ENCODE data around the gene SEMA6C.

Gene SEMA6C

GRCh38 chr1:151165738-151166504, 19.5 kb upstream of the SEMA6C start, which contains the start of the genes LYSMD1 and SCNM1 (continued):
- TF ChIP-seq ZNF692 (tag by site-specific recombination; IDR thresholded peaks at IDR 0.05): peak; percentile 47; the same call in 1 of the 2 replicates
- TF ChIP-seq INSM2 (tag by site-specific recombination; IDR thresholded peaks at IDR 0.05): peak; percentile 55; the same call in 1 of the 2 replicates
- no peak for TF ChIP-seq ZNF521 (tag by site-specific recombination; IDR thresholded peaks at IDR 0.05)
- no peak for TF ChIP-seq GLIS2 (tag by site-specific recombination; IDR thresholded peaks at IDR 0.05)
- TF ChIP-seq ZNF677 (tag by site-specific recombination; IDR thresholded peaks at IDR 0.05): no peak
- no peak for TF ChIP-seq ZNF707 (tag by site-specific recombination; IDR thresholded peaks at IDR 0.05)
- TF ChIP-seq, protein P1, sequence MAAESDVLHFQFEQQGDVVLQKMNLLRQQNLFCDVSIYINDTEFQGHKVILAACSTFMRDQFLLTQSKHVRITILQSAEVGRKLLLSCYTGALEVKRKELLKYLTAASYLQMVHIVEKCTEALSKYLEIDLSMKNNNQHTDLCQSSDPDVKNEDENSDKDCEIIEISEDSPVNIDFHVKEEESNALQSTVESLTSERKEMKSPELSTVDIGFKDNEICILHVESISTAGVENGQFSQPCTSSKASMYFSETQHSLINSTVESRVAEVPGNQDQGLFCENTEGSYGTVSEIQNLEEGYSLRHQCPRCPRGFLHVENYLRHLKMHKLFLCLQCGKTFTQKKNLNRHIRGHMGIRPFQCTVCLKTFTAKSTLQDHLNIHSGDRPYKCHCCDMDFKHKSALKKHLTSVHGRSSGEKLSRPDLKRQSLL (tag by site-specific recombination; IDR thresholded peaks at IDR 0.05): no peak
- TF ChIP-seq ZNF624 (tag by site-specific recombination; IDR thresholded peaks at IDR 0.05): no peak
- TF ChIP-seq ZNF24 (tag by site-specific recombination; IDR thresholded peaks at IDR 0.05): peak; percentile 73; the same call in 1 of the 2 replicates
- TF ChIP-seq ZNF561 (tag by site-specific recombination; IDR thresholded peaks at IDR 0.05; ENCODE audit: borderline replicate concordance): peak; percentile 98
- 0 out of 2 replicates have a peak, but pooled peaks have one; percentile 4 for TF ChIP-seq ZSCAN30 (tag by site-specific recombination; IDR thresholded peaks at IDR 0.05)
- no peak for TF ChIP-seq ZNF248 (tag by site-specific recombination; IDR thresholded peaks at IDR 0.05)
- peak; percentile 68 for TF ChIP-seq KLF8 (tag by site-specific recombination; IDR thresholded peaks at IDR 0.05)
- no peak for TF ChIP-seq ZNF133 (tag by site-specific recombination; IDR thresholded peaks at IDR 0.05)
- TF ChIP-seq ZNF843 (tag by site-specific recombination; IDR thresholded peaks at IDR 0.05): 0 out of 2 replicates have a peak, but pooled peaks have one; percentile 10
- 0 out of 2 replicates have a peak, but pooled peaks have one; percentile 2 for TF ChIP-seq ZNF146 (tag by site-specific recombination; IDR thresholded peaks at IDR 0.05)
- 0 out of 2 replicates have a peak, but pooled peaks have one; percentile 10 for TF ChIP-seq YY1 (tag by site-specific recombination; IDR thresholded peaks at IDR 0.05)
- TF ChIP-seq ZNF112 (tag by site-specific recombination; IDR thresholded peaks at IDR 0.05): no peak
- no peak for TF ChIP-seq ZNF302 (tag by site-specific recombination; IDR thresholded peaks at IDR 0.05; ENCODE audit: low read depth)
- TF ChIP-seq SETDB1 (IDR thresholded peaks at IDR 0.05; ENCODE audit: insufficient read length, low read length): no peak
- TF ChIP-seq PRDM2 (tag by site-specific recombination; IDR thresholded peaks at IDR 0.05; ENCODE audit: borderline replicate concordance): no peak
- peak; percentile 59 for TF ChIP-seq ZEB2 (tag by site-specific recombination; IDR thresholded peaks at IDR 0.05)
- peak; percentile 43; the same call in 1 of the 2 replicates for TF ChIP-seq ZNF501 (tag by site-specific recombination; IDR thresholded peaks at IDR 0.05)
- TF ChIP-seq ZNF354C (tag by site-specific recombination; IDR thresholded peaks at IDR 0.05; ENCODE audit: borderline replicate concordance, low read depth): no peak
- no peak for TF ChIP-seq ZBTB48 (tag by site-specific recombination; IDR thresholded peaks at IDR 0.05)
- TF ChIP-seq, protein P2, sequence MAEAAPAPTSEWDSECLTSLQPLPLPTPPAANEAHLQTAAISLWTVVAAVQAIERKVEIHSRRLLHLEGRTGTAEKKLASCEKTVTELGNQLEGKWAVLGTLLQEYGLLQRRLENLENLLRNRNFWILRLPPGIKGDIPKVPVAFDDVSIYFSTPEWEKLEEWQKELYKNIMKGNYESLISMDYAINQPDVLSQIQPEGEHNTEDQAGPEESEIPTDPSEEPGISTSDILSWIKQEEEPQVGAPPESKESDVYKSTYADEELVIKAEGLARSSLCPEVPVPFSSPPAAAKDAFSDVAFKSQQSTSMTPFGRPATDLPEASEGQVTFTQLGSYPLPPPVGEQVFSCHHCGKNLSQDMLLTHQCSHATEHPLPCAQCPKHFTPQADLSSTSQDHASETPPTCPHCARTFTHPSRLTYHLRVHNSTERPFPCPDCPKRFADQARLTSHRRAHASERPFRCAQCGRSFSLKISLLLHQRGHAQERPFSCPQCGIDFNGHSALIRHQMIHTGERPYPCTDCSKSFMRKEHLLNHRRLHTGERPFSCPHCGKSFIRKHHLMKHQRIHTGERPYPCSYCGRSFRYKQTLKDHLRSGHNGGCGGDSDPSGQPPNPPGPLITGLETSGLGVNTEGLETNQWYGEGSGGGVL (tag by site-specific recombination; IDR thresholded peaks at IDR 0.05): no peak
- no peak for TF ChIP-seq ZNF433 (tag by site-specific recombination; IDR thresholded peaks at IDR 0.05; ENCODE audit: low read depth)
